K562 (cell line): ENCODE results near the gene GTPBP1. TPM values are rescaled to one million over a fixed set of nuclear protein-coding genes. Genes with fewer than 3 reads are reported as not detected.

Source experiments
- BMI1 ChIP-seq: fragments of 150-350 bp; IDR thresholded peaks from 2 replicates; pipeline ENCODE4 v1.6.1; 2014; ENCODE audit warnings: low read length
- BRCA1 ChIP-seq, 2 experiments: fragments of 450-650 bp in 1 of 2; sonication (generic) in 1 of 2; formaldehyde crosslinking in 1 of 2; IDR thresholded peaks; 2 replicates each; pipeline versions ENCODE4 v1.5.0 to v1.6.1; 2017 to 2020; ENCODE audit warnings: mild to moderate bottlenecking in 1 of 2, missing genetic modification reagents in 1 of 2
- CHCHD3 ChIP-seq: fragments of 250-450 bp; sonication (Bioruptor Pico); IDR thresholded peaks from 2 replicates; pipeline ENCODE4 v2.1.2; 2022; ENCODE audit warnings: mild to moderate bottlenecking
- FIP1L1 ChIP-seq: fragments of 200-400 bp; formaldehyde crosslinking; IDR thresholded peaks from 2 replicates; pipeline ENCODE4 v1.6.1; 2018; ENCODE audit warnings: mild to moderate bottlenecking, low read depth, low read length; ENCODE audit not compliant: poor library complexity, severe bottlenecking
- HDAC3 ChIP-seq: fragments of 450-650 bp; IDR thresholded peaks from 2 replicates; pipeline ENCODE4 v1.6.1; 2018; ENCODE audit warnings: borderline replicate concordance, mild to moderate bottlenecking, moderate library complexity; ENCODE audit not compliant: partially characterized antibody
- HLTF ChIP-seq: fragments of 450-650 bp; IDR thresholded peaks from 2 replicates; pipeline ENCODE4 v1.6.1; 2016
- KDM5B ChIP-seq: fragments of 200-600 bp; sonication (generic); IDR thresholded peaks from 2 replicates; pipeline ENCODE4 v1.6.1; 2012; ENCODE audit warnings: low read depth, mild to moderate bottlenecking, moderate library complexity, low read length, control low read depth, inconsistent platforms; ENCODE audit not compliant: insufficient replicate concordance
- KLF10 ChIP-seq: fragments of 250-450 bp; sonication (Bioruptor Pico); IDR thresholded peaks from 2 replicates; pipeline ENCODE4 v1.6.1; 2021; ENCODE audit warnings: matching md5 sums
- KLF16 ChIP-seq: IDR thresholded peaks from 2 replicates; pipeline ENCODE4 v1.6.1; 2016; ENCODE audit warnings: antibody characterized with exemption
- LCOR ChIP-seq: sonication (generic); formaldehyde crosslinking; IDR thresholded peaks from 2 replicates; pipeline ENCODE4 v1.8.0; 2022; ENCODE audit warnings: mild to moderate bottlenecking, missing genetic modification reagents
- RBFOX2 ChIP-seq: fragments of 200-400 bp; formaldehyde crosslinking; IDR thresholded peaks from 2 replicates; pipeline ENCODE4 v1.6.1; 2017; ENCODE audit warnings: low read depth, mild to moderate bottlenecking, low read length, moderate library complexity
- RFX1 ChIP-seq: fragments of 450-650 bp; IDR thresholded peaks from 2 replicates; pipeline ENCODE4 v1.6.1; 2016; ENCODE audit warnings: mild to moderate bottlenecking, moderate library complexity
- RFX5 ChIP-seq: IDR thresholded peaks from 2 replicates; pipeline ENCODE4 v1.6.1; 2011; ENCODE audit warnings: low read depth, mild to moderate bottlenecking, improper control_type of control experiment, low read length
- SFPQ ChIP-seq: fragments of 200-400 bp; formaldehyde crosslinking; IDR thresholded peaks from 2 replicates; pipeline ENCODE4 v1.6.1; 2017; ENCODE audit warnings: mild to moderate bottlenecking, low read depth, low read length, moderate library complexity
- SIRT6 ChIP-seq: IDR thresholded peaks from one replicate; pipeline ENCODE4 v1.6.1; 2012; ENCODE audit warnings: low read depth, mild to moderate bottlenecking, control low read depth, inconsistent platforms, low read length, moderate library complexity
- SMAD4 ChIP-seq: fragments of 250-450 bp; sonication (Bioruptor Pico); conservative IDR thresholded peaks from 2 replicates; pipeline ENCODE4 v1.8.0; 2021; ENCODE audit warnings: inconsistent platforms, mild to moderate bottlenecking, moderate library complexity
- SRSF3 ChIP-seq: fragments of 200-400 bp; formaldehyde crosslinking; IDR thresholded peaks from 2 replicates; pipeline ENCODE4 v1.6.1; 2016; ENCODE audit warnings: mild to moderate bottlenecking, low read length, moderate library complexity; ENCODE audit not compliant: insufficient read depth
- SRSF9 ChIP-seq: fragments of 200-400 bp; formaldehyde crosslinking; IDR thresholded peaks from 2 replicates; pipeline ENCODE4 v1.6.1; 2017; ENCODE audit warnings: low read depth, low read length, borderline replicate concordance
- TAF7 ChIP-seq: fragments of 450-650 bp; IDR thresholded peaks from 2 replicates; pipeline ENCODE4 v1.6.1; 2016; ENCODE audit warnings: missing genetic modification characterization, missing compliant biosample characterization
- TEAD1 ChIP-seq, 2 experiments: fragments of 450-650 bp in 1 of 2; sonication (generic) in 1 of 2; formaldehyde crosslinking; IDR thresholded peaks; 2 replicates each; pipeline versions ENCODE4 v1.4.0 to v1.8.0; 2020 to 2022; ENCODE audit warnings: mild to moderate bottlenecking in 2 of 2, missing genetic modification reagents in 1 of 2
- ZC3H4 ChIP-seq: sonication (generic); formaldehyde crosslinking; IDR thresholded peaks from 2 replicates; pipeline ENCODE4 v1.9.0; 2021; ENCODE audit warnings: missing genetic modification reagents, borderline replicate concordance
- ZNF232 ChIP-seq: sonication (generic); formaldehyde crosslinking; IDR thresholded peaks from 2 replicates; pipeline ENCODE4 v1.8.0; 2022; ENCODE audit warnings: mild to moderate bottlenecking, missing genetic modification reagents
- ZNF311 ChIP-seq: fragments of 250-450 bp; sonication (Bioruptor Pico); IDR thresholded peaks from 2 replicates; pipeline ENCODE4 v1.4.0; 2020; ENCODE audit warnings: mild to moderate bottlenecking, moderate library complexity
- ZNF449 ChIP-seq: fragments of 250-450 bp; sonication (Bioruptor Pico); IDR thresholded peaks from 2 replicates; pipeline ENCODE4 v1.8.0; 2022; ENCODE audit warnings: moderate library complexity, mild to moderate bottlenecking, inconsistent platforms
- ZNF551 ChIP-seq: fragments of 250-450 bp; sonication (Bioruptor Pico); IDR thresholded peaks from 2 replicates; pipeline ENCODE4 v1.5.0; 2021; ENCODE audit warnings: mild to moderate bottlenecking, moderate library complexity
- ZNF780A ChIP-seq: fragments of 250-450 bp; sonication (Bioruptor Pico); IDR thresholded peaks from 2 replicates; pipeline ENCODE4 v1.5.0; 2021; ENCODE audit warnings: mild to moderate bottlenecking
- polyA plus RNA-seq, 8 experiments: library from polyadenylated mRNA; depleted of rRNA in 4 of 8; stranded (reverse) in 5 of 8; unstranded in 3 of 8; fragments of >200 nt; fragmentation: Nextera tagmentation in 2 of 8; fragmentation: Illumina TruSeq in 1 of 8; extraction: Ambion mirVana in 2 of 8; extraction: Trizol in 1 of 8; gene quantifications; 2 replicates each; pipeline versions ENCODE4 v1.2.1 to v1.2.3, GENCODE V29; 2011 to 2014; ENCODE audit warnings: inconsistent platforms in 1 of 8, missing spikeins in 1 of 8
- total RNA-seq, 7 experiments: library from RNA; depleted of rRNA in 6 of 7; stranded (reverse); fragments of >200 nt in 6 of 7; fragmentation: Illumina TruSeq in 2 of 7; extraction: Trizol in 2 of 7; gene quantifications; 2 replicates each; pipeline versions ENCODE4 v1.2.1 to v1.2.3, GENCODE V29; 2011 to 2021; ENCODE audit warnings: low replicate concordance in 1 of 7

GTPBP1 gene
- total and polyA plus RNA-seq, 9 of the 15 experiments (the other 6 are each of a cell fraction or from before 2014, with no cell fraction given), result 0.83 to 53.2 (median 23.3) TPM

GRCh38 chr22:38700789-38701628 is 4.7 kb upstream of the GTPBP1 start, which contains the start of gene JOSD1 (continued):
- TF ChIP-seq CHCHD3, result no peak
- TF ChIP-seq SMAD4 (CRISPR knock-in tag), result peak; percentile 87
- TF ChIP-seq RBFOX2, result peak; percentile 90
- no peak for TF ChIP-seq HLTF
- no peak for TF ChIP-seq RFX1
- TF ChIP-seq ZNF551 (CRISPR knock-in tag), result no peak
- TF ChIP-seq TAF7 (tag), result no peak
- TF ChIP-seq FIP1L1, result peak; percentile 90
- no peak for TF ChIP-seq KLF10 (CRISPR knock-in tag)
- no peak for TF ChIP-seq SIRT6
- no peak for TF ChIP-seq SRSF3
- TF ChIP-seq SRSF9, result no peak
- peak; percentile 64 for TF ChIP-seq KDM5B
- TF ChIP-seq TEAD1 (CRISPR knock-in tag; IDR thresholded peaks at IDR 0.05), result no peak; a peak in 1 of 4 replicates
- no peak for TF ChIP-seq ZNF232 (CRISPR knock-in tag)
- TF ChIP-seq ZNF311, result 0 out of 2 replicates have a peak, but pooled peaks have one; percentile 21
- no peak for TF ChIP-seq ZC3H4 (CRISPR knock-in tag)
- TF ChIP-seq LCOR (CRISPR knock-in tag), result 0 out of 2 replicates have a peak, but pooled peaks have one; percentile 19
- TF ChIP-seq HDAC3, result no peak
- TF ChIP-seq RFX5, result no peak
- TF ChIP-seq BRCA1 (IDR thresholded peaks at IDR 0.05), result no peak
- TF ChIP-seq BRCA1 (CRISPR knock-in tag; IDR thresholded peaks at IDR 0.05), result no peak
- TF ChIP-seq ZNF780A (CRISPR knock-in tag), result no peak
- no peak for TF ChIP-seq BMI1
- no peak for TF ChIP-seq KLF16
- TF ChIP-seq SFPQ, result no peak
- no peak for TF ChIP-seq ZNF449 (CRISPR knock-in tag)
